ENCODE measurements around the gene CTNND2. TPM values are rescaled to one million over a fixed set of nuclear protein-coding genes. Genes with fewer than 3 reads are reported as not detected.

Gene CTNND2
- total RNA-seq, 2 donors from 2014 or later, result not detected

GRCh38 chr5:11608530-11608929, 295.7 kb downstream of the CTNND2 start:
- ATAC-seq, result no peak
- H3K4me3 Mint-ChIP-seq, result no peak overlapping the region
- DNase-seq (ENCODE audit: low spot score), result no peak
- no peak overlapping the region for H3K27ac Mint-ChIP-seq
- no peaks in the 10 kb centered on the region for H3K36me3 Mint-ChIP-seq
- H3K27me3 Mint-ChIP-seq, result no peaks in the 10 kb centered on the region
- H3K4me1 Mint-ChIP-seq (ENCODE audit: low read depth in 2 of 2), result no peaks in the 10 kb centered on the region
- H3K9me3 Mint-ChIP-seq, result no peaks in the 10 kb centered on the region

GRCh38 chr5:11607944-11608483, 296.2 kb downstream of the CTNND2 start:
- no peak overlapping the region for H3K4me3 Mint-ChIP-seq
- no peak overlapping the region for H3K27ac Mint-ChIP-seq
- H3K27me3 Mint-ChIP-seq, result no peaks in the 10 kb centered on the region
- H3K36me3 Mint-ChIP-seq, result no peaks in the 10 kb centered on the region
- DNase-seq (ENCODE audit: low spot score) (no peak), ATAC-seq (no peak)
- no peaks in the 10 kb centered on the region for H3K9me3 Mint-ChIP-seq
- H3K4me1 Mint-ChIP-seq (ENCODE audit: low read depth in 2 of 2), result no peaks in the 10 kb centered on the region

GRCh38 chr5:11602298-11602697, 301.9 kb downstream of the CTNND2 start:
- no peaks in the 10 kb centered on the region for H3K4me1 Mint-ChIP-seq (ENCODE audit: low read depth in 2 of 2)
- no peaks in the 10 kb centered on the region for H3K36me3 Mint-ChIP-seq
- no peak overlapping the region for H3K27ac Mint-ChIP-seq
- no peaks in the 10 kb centered on the region for H3K9me3 Mint-ChIP-seq
- no peak overlapping the region for H3K4me3 Mint-ChIP-seq
- DNase-seq (ENCODE audit: low spot score), result no peak
- H3K27me3 Mint-ChIP-seq, result peaks cover 0 to 4% of the 10 kb centered on the region in 2 donors
- ATAC-seq, result no peak

GRCh38 chr5:11599499-11599898, 304.7 kb downstream of the CTNND2 start:
- Mint-ChIP-seq H3K27ac (no peak overlapping the region), H3K36me3 (no peaks in the 10 kb centered on the region), H3K4me3 (no peak overlapping the region), H3K27me3 (peaks cover 0 to 4% of the 10 kb centered on the region in 2 donors), H3K4me1 (ENCODE audit: low read depth in 2 of 2) (no peaks in the 10 kb centered on the region), H3K9me3 (no peaks in the 10 kb centered on the region)
- ATAC-seq (no peak), DNase-seq (ENCODE audit: low spot score) (no peak)

GRCh38 chr5:11596657-11597071, 307.6 kb downstream of the CTNND2 start:
- Mint-ChIP-seq H3K27me3 (peaks cover 0 to 4% of the 10 kb centered on the region in 2 donors), H3K4me1 (ENCODE audit: low read depth in 2 of 2) (peaks cover 0 to 4% of the 10 kb centered on the region in 2 donors), H3K4me3 (no peak overlapping the region), H3K27ac (no peak overlapping the region), H3K36me3 (no peaks in the 10 kb centered on the region), H3K9me3 (no peaks in the 10 kb centered on the region)
- ATAC-seq (no peak), DNase-seq (ENCODE audit: low spot score) (no peak)

GRCh38 chr5:11596185-11596584, 308.1 kb downstream of the CTNND2 start:
- DNase-seq (ENCODE audit: low spot score) (no peak), ATAC-seq (no peak)
- H3K27ac Mint-ChIP-seq, result no peak overlapping the region
- peaks cover 0 to 4% of the 10 kb centered on the region in 2 donors for H3K4me1 Mint-ChIP-seq (ENCODE audit: low read depth in 2 of 2)
- H3K9me3 Mint-ChIP-seq, result no peaks in the 10 kb centered on the region
- H3K27me3 Mint-ChIP-seq, result peaks cover 0 to 4% of the 10 kb centered on the region in 2 donors
- no peak overlapping the region for H3K4me3 Mint-ChIP-seq
- no peaks in the 10 kb centered on the region for H3K36me3 Mint-ChIP-seq

GRCh38 chr5:11595045-11595444, 309.2 kb downstream of the CTNND2 start:
- Mint-ChIP-seq H3K4me3 (no peak overlapping the region), H3K4me1 (ENCODE audit: low read depth in 2 of 2) (peaks cover 0 to 4% of the 10 kb centered on the region in 2 donors), H3K27ac (no peak overlapping the region), H3K27me3 (peaks cover 0 to 4% of the 10 kb centered on the region in 2 donors), H3K36me3 (peaks cover 5% of the 10 kb centered on the region), H3K9me3 (no peaks in the 10 kb centered on the region)
- DNase-seq (ENCODE audit: low spot score) (no peak), ATAC-seq (no peak)

GRCh38 chr5:11594021-11594420, 310.2 kb downstream of the CTNND2 start:
- Mint-ChIP-seq H3K4me3 (no peak overlapping the region), H3K9me3 (no peaks in the 10 kb centered on the region), H3K27me3 (peaks cover 0 to 4% of the 10 kb centered on the region in 2 donors), H3K4me1 (ENCODE audit: low read depth in 2 of 2) (peaks cover 0 to 4% of the 10 kb centered on the region in 2 donors), H3K36me3 (peaks cover 5% of the 10 kb centered on the region), H3K27ac (no peak overlapping the region)
- ATAC-seq (no peak), DNase-seq (ENCODE audit: low spot score) (no peak)

- DNase-seq (ENCODE audit: low spot score) (no peak), ATAC-seq (no peak)
- Mint-ChIP-seq H3K27ac (no peak overlapping the region), H3K9me3 (no peaks in the 10 kb centered on the region), H3K4me3 (no peak overlapping the region), H3K27me3 (peaks cover 0 to 1% of the 10 kb centered on the region in 2 donors), H3K4me1 (ENCODE audit: low read depth in 2 of 2) (peaks cover 3 to 4% of the 10 kb centered on the region in 2 donors), H3K36me3 (peaks cover 5% of the 10 kb centered on the region)
These were observed 313.8 kb downstream of the CTNND2 start for GRCh38 chr5:11590475-11590874.

GRCh38 chr5:11588803-11589202, 315.4 kb downstream of the CTNND2 start:
- H3K27ac Mint-ChIP-seq, result no peak overlapping the region
- ATAC-seq (no peak), DNase-seq (ENCODE audit: low spot score) (no peak)
- H3K36me3 Mint-ChIP-seq, result peaks cover 5% of the 10 kb centered on the region
- H3K4me1 Mint-ChIP-seq (ENCODE audit: low read depth in 2 of 2), result peaks cover 3 to 4% of the 10 kb centered on the region in 2 donors
- no peaks in the 10 kb centered on the region for H3K9me3 Mint-ChIP-seq
- no peak overlapping the region for H3K4me3 Mint-ChIP-seq
- peaks cover 0 to 5% of the 10 kb centered on the region in 2 donors for H3K27me3 Mint-ChIP-seq

GRCh38 chr5:11584017-11584416, 320.2 kb downstream of the CTNND2 start:
- H3K27ac Mint-ChIP-seq, result no peak overlapping the region
- peaks cover 0 to 5% of the 10 kb centered on the region in 2 donors for H3K27me3 Mint-ChIP-seq
- H3K9me3 Mint-ChIP-seq, result no peaks in the 10 kb centered on the region
- peaks cover 0 to 3% of the 10 kb centered on the region in 2 donors for H3K4me1 Mint-ChIP-seq (ENCODE audit: low read depth in 2 of 2)
- no peaks in the 10 kb centered on the region for H3K36me3 Mint-ChIP-seq
- ATAC-seq, result no peak
- H3K4me3 Mint-ChIP-seq, result no peak overlapping the region
- no peak for DNase-seq (ENCODE audit: low spot score)

GRCh38 chr5:11579351-11579750, 324.9 kb downstream of the CTNND2 start:
- Mint-ChIP-seq H3K27ac (no peak overlapping the region), H3K4me1 (ENCODE audit: low read depth in 2 of 2) (no peaks in the 10 kb centered on the region), H3K4me3 (no peak overlapping the region), H3K36me3 (no peaks in the 10 kb centered on the region), H3K9me3 (no peaks in the 10 kb centered on the region), H3K27me3 (peaks cover 0 to 4% of the 10 kb centered on the region in 2 donors)
- no peak for ATAC-seq
- no peak for DNase-seq (ENCODE audit: low spot score)

GRCh38 chr5:11574787-11575186, 329.5 kb downstream of the CTNND2 start:
- ATAC-seq (no peak), DNase-seq (ENCODE audit: low spot score) (no peak)
- Mint-ChIP-seq H3K36me3 (no peaks in the 10 kb centered on the region), H3K4me3 (no peak overlapping the region), H3K4me1 (ENCODE audit: low read depth in 2 of 2) (peaks cover 5 to 9% of the 10 kb centered on the region in 2 donors), H3K27ac (no peak overlapping the region), H3K9me3 (no peaks in the 10 kb centered on the region), H3K27me3 (peaks cover 0 to 2% of the 10 kb centered on the region in 2 donors)

GRCh38 chr5:11573140-11573992, 330.9 kb downstream of the CTNND2 start:
- Mint-ChIP-seq H3K27me3 (peaks cover 0 to 2% of the 10 kb centered on the region in 2 donors), H3K4me3 (no peak overlapping the region), H3K36me3 (no peaks in the 10 kb centered on the region), H3K4me1 (ENCODE audit: low read depth in 2 of 2) (peaks cover 5 to 9% of the 10 kb centered on the region in 2 donors), H3K9me3 (no peaks in the 10 kb centered on the region), H3K27ac (no peak overlapping the region)
- DNase-seq (ENCODE audit: low spot score) (no peak), ATAC-seq (no peak)

All from natural killer cell treated with Interleukin-12 subunit alpha and Interleukin-12 subunit beta and Interleukin-15 and Interleukin-18, amount 100 ng/mL, for 72 hours (primary cell).